HEK293 (cell line): Measurements from ENCODE around the gene WWOX.

ENCODE experiments used
- CTCF ChIA-PET: fragments of 350-600 bp; formaldehyde crosslinking; extraction: SDS; loops from one replicate; lab custom pipeline; 2021; ENCODE audit warnings: antibody characterized with exemption; lab: Yijun Ruan, JAX
- POLR2A ChIA-PET: fragments of 300-600 bp; formaldehyde crosslinking; extraction: SDS; loops from one replicate; lab custom pipeline; 2020; ENCODE audit warnings: antibody characterized with exemption, inconsistent platforms; lab: Yijun Ruan, JAX
- H3K27ac ChIP-seq: fragments of 200-500 bp; sonication (Bioruptor generic); 2 replicates; pipeline ENCODE4 v1.5.1; 2014; ENCODE audit warnings: low read depth, low read length, control low read depth, inconsistent platforms; ENCODE audit errors: extremely low read depth
- H3K36me3 ChIP-seq, 2 experiments: fragments of 200-500 bp in 1 of 2; sonication (Bioruptor generic) in 1 of 2; 1 replicate in 1 of 2; 2 replicates in 1 of 2; pipeline ENCODE4 v1.5.1; 2014 to 2017; ENCODE audit warnings: inconsistent platforms in 2 of 2, low read length in 2 of 2; ENCODE audit not compliant: control insufficient read depth in 2 of 2, insufficient read depth in 1 of 2
- H3K4me1 ChIP-seq: fragments of 200-500 bp; sonication (Bioruptor generic); 2 replicates; pipeline ENCODE4 v1.5.1; 2014; ENCODE audit warnings: mild to moderate bottlenecking, low read length, inconsistent platforms; ENCODE audit not compliant: control insufficient read depth, insufficient read depth
- H3K4me3 ChIP-seq: 2 replicates; pipeline ENCODE4 v1.5.1; 2011; ENCODE audit warnings: low read depth, mild to moderate bottlenecking, control low read depth, low read length, moderate library complexity
- H3K9me3 ChIP-seq: fragments of 200-500 bp; sonication (Bioruptor generic); 2 replicates; pipeline ENCODE4 v1.5.1; 2014; ENCODE audit warnings: low read depth, low read length, inconsistent platforms; ENCODE audit not compliant: control insufficient read depth, insufficient read depth
- FEZF1 ChIP-seq: fragments of 450-650 bp; formaldehyde crosslinking; IDR thresholded peaks from 2 replicates; pipeline ENCODE4 v1.5.1; 2016; ENCODE audit warnings: missing biosample characterization, missing genetic modification characterization
- PRDM1 ChIP-seq: fragments of 450-650 bp; formaldehyde crosslinking; IDR thresholded peaks from 2 replicates; pipeline ENCODE4; 2016; ENCODE audit warnings: missing biosample characterization, missing genetic modification characterization
- ZBTB17 ChIP-seq: fragments of 450-650 bp; formaldehyde crosslinking; IDR thresholded peaks from 2 replicates; pipeline ENCODE4 v1.5.1; 2016; ENCODE audit warnings: missing biosample characterization, missing genetic modification characterization
- ZBTB21 ChIP-seq: fragments of 450-650 bp; formaldehyde crosslinking; IDR thresholded peaks from 2 replicates; pipeline ENCODE4 v1.5.1; 2017; ENCODE audit warnings: missing biosample characterization, missing genetic modification characterization
- ZNF169 ChIP-seq: fragments of 450-650 bp; formaldehyde crosslinking; IDR thresholded peaks from 2 replicates; pipeline ENCODE4 v1.5.1; 2016; ENCODE audit warnings: missing biosample characterization, missing genetic modification characterization
- ZNF174 ChIP-seq: fragments of 450-650 bp; formaldehyde crosslinking; IDR thresholded peaks from 2 replicates; pipeline ENCODE4 v1.5.0; 2017; ENCODE audit warnings: missing biosample characterization, mild to moderate bottlenecking, missing genetic modification characterization
- ZNF19 ChIP-seq: fragments of 450-650 bp; formaldehyde crosslinking; IDR thresholded peaks from 2 replicates; pipeline ENCODE4; 2016; ENCODE audit warnings: missing biosample characterization, missing genetic modification characterization, low read depth
- ZNF202 ChIP-seq: fragments of 450-650 bp; formaldehyde crosslinking; IDR thresholded peaks from 2 replicates; pipeline ENCODE4 v1.5.1; 2016; ENCODE audit warnings: missing biosample characterization, missing genetic modification characterization, borderline replicate concordance
- ZNF23 ChIP-seq: fragments of 450-650 bp; formaldehyde crosslinking; IDR thresholded peaks from 2 replicates; pipeline ENCODE4 v1.5.1; 2016; ENCODE audit warnings: missing biosample characterization, missing genetic modification characterization, borderline replicate concordance
- ZNF24 ChIP-seq: fragments of 450-650 bp; formaldehyde crosslinking; IDR thresholded peaks from 2 replicates; pipeline ENCODE4 v1.5.1; 2016; ENCODE audit warnings: missing biosample characterization, missing genetic modification characterization
- ZNF37A ChIP-seq: fragments of 450-650 bp; IDR thresholded peaks from 2 replicates; pipeline ENCODE4 v1.5.1; 2018; ENCODE audit warnings: missing biosample characterization, missing genetic modification characterization
- ZNF426 ChIP-seq: fragments of 450-650 bp; formaldehyde crosslinking; IDR thresholded peaks from 2 replicates; pipeline ENCODE4 v1.5.1; 2017; ENCODE audit warnings: missing biosample characterization, missing genetic modification characterization, mild to moderate bottlenecking, inconsistent platforms, moderate library complexity
- ZNF549 ChIP-seq: fragments of 450-650 bp; IDR thresholded peaks from 2 replicates; pipeline ENCODE4 v1.5.1; 2018; ENCODE audit warnings: missing biosample characterization, missing genetic modification characterization, mild to moderate bottlenecking, inconsistent platforms, moderate library complexity
- ZNF561 ChIP-seq: fragments of 450-650 bp; IDR thresholded peaks from 2 replicates; pipeline ENCODE4 v1.5.1; 2018; ENCODE audit warnings: missing biosample characterization, missing genetic modification characterization, borderline replicate concordance
- ZNF747 ChIP-seq: fragments of 450-650 bp; formaldehyde crosslinking; IDR thresholded peaks from 2 replicates; pipeline ENCODE4 v1.5.1; 2016; ENCODE audit warnings: missing biosample characterization, missing genetic modification characterization
- TF ChIP-seq, protein P1 (sequence below): fragments of 450-650 bp; formaldehyde crosslinking; conservative IDR thresholded peaks from 2 replicates; pipeline ENCODE4 v1.5.1; 2016; ENCODE audit warnings: low read depth, missing biosample characterization, missing genetic modification characterization
- TF ChIP-seq, protein P2 (sequence below): sonication (generic); formaldehyde crosslinking; IDR thresholded peaks from 2 replicates; pipeline ENCODE4 v1.8.1; 2022; ENCODE audit warnings: mild to moderate bottlenecking, moderate library complexity, missing genetic modification reagents
- TF ChIP-seq, protein P3 (sequence below): fragments of 450-650 bp; formaldehyde crosslinking; IDR thresholded peaks from 2 replicates; pipeline ENCODE4 v1.5.1; 2016; ENCODE audit warnings: missing biosample characterization, missing genetic modification characterization, borderline replicate concordance
- TF ChIP-seq, protein P4 (sequence below): fragments of 450-650 bp; formaldehyde crosslinking; IDR thresholded peaks from 2 replicates; pipeline ENCODE4 v1.5.1; 2016; ENCODE audit warnings: missing biosample characterization, missing genetic modification characterization
- TF ChIP-seq, protein P5 (sequence below): fragments of 450-650 bp; formaldehyde crosslinking; IDR thresholded peaks from 2 replicates; pipeline ENCODE4 v1.5.1; 2016; ENCODE audit warnings: missing biosample characterization, missing genetic modification characterization

Gene WWOX

DNA sequence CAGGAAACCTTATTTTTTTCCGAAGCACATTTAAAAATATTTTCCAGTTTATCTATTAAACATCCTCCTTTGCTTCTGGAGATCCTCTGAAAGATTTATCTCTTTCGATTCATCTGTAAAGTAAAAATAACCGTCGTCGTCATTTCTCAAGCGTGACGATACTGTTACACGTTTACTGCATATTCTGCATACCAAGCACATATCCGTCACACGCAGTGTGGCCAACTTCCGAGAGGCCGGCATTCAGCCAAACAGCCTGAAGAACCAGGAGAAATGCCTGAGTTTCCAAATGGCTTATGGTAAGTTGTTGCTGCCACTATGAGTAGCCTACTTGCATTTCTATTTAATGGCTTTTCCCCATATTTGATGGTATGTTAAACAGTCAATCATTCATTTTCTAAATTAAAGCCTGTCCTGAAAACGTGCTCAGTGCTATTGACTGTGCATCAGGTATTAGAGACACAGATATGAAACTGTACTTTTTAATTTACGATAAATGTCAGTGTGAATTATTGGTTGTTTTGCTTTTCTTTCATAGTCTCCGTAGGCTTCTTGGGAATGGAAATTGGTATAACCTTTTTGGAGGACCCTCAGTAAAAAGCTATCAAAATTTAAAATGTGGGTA is 275.7 kb downstream of the WWOX start (continued):
- TF ChIP-seq, protein P1, sequence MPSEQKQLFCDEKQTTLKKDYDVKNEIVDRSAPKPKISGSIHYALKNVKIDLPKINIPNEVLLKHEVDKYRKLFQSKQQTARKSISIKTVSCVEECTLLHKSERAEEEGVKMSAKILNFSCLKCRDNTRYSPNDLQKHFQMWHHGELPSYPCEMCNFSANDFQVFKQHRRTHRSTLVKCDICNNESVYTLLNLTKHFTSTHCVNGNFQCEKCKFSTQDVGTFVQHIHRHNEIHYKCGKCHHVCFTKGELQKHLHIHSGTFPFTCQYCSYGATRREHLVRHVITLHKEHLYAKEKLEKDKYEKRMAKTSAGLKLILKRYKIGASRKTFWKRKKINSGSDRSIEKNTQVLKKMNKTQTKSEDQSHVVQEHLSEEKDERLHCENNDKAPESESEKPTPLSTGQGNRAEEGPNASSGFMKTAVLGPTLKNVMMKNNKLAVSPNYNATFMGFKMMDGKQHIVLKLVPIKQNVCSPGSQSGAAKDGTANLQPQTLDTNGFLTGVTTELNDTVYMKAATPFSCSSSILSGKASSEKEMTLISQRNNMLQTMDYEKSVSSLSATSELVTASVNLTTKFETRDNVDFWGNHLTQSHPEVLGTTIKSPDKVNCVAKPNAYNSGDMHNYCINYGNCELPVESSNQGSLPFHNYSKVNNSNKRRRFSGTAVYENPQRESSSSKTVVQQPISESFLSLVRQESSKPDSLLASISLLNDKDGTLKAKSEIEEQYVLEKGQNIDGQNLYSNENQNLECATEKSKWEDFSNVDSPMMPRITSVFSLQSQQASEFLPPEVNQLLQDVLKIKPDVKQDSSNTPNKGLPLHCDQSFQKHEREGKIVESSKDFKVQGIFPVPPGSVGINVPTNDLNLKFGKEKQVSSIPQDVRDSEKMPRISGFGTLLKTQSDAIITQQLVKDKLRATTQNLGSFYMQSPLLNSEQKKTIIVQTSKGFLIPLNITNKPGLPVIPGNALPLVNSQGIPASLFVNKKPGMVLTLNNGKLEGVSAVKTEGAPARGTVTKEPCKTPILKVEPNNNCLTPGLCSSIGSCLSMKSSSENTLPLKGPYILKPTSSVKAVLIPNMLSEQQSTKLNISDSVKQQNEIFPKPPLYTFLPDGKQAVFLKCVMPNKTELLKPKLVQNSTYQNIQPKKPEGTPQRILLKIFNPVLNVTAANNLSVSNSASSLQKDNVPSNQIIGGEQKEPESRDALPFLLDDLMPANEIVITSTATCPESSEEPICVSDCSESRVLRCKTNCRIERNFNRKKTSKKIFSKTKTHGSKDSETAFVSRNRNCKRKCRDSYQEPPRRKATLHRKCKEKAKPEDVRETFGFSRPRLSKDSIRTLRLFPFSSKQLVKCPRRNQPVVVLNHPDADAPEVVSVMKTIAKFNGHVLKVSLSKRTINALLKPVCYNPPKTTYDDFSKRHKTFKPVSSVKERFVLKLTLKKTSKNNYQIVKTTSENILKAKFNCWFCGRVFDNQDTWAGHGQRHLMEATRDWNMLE (tag by site-specific recombination), result no peak
- TF ChIP-seq, all 188 proteins: peak for 0

DNA sequence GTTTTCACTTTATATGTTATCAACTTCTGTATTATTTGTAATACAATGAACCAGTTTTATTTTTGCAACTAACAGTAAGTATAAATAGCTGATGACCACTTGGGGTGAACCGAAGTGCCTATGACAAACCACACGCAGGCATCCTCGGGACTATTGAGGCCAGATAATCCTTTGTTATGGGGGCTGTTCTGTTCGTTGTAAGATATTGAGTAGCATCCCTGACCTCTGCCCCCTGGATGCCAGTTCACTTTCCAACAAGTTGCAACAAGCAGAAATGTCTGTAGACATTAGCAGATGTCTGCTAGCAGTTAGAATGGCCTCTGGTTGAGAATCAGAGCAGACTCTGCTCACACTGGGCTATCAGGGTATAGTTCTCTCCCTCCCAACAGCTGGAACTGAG is 277.0 kb downstream of the WWOX start:
- ChIA-PET POLR2A (no interaction called here), CTCF (interaction anchor here (0.6 kb wide), 1 partner anchor 960 kb away, joined by 4 read pairs; no protein-coding TSS in a partner anchor)
- Histone ChIP-seq H3K4me1 (no peaks in the 10 kb centered on the region), H3K27ac (no peak overlapping the region), H3K9me3 (no peaks in the 10 kb centered on the region), H3K36me3 (no peaks in the 10 kb centered on the region), H3K4me3 (no peak overlapping the region)
- TF ChIP-seq ZNF747 (tag by site-specific recombination) (no peak), PRDM1 (no peak), ZNF24 (tag by site-specific recombination) (no peak), ZNF561 (tag by site-specific recombination) (no peak), ZNF426 (tag by site-specific recombination) (no peak), ZNF169 (tag by site-specific recombination) (no peak), ZNF37A (no peak)

DNA sequence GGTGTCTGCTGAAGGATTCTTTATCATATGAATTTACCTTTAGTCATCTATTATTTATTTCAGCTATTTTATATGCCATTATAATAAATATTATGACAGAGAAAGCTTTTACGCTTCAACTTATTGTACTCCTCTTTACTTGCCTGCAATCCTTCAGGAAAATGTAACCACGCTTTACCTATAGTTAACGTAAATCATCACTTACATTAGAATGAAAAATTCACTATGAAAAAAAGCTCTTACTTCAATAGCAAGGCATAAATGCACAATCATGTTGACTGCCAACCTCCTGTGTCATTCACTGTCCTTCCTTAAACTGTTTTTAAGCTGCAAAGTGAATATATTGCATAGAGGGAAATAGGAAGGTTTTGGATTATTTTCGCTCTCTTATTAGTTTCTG is 277.9 kb downstream of the WWOX start:
- Histone ChIP-seq H3K4me1 (no peaks in the 10 kb centered on the region), H3K4me3 (no peak overlapping the region), H3K9me3 (no peaks in the 10 kb centered on the region), H3K36me3 (no peaks in the 10 kb centered on the region), H3K27ac (no peak overlapping the region)
- CTCF ChIA-PET, result interaction anchor here (0.6 kb wide), 1 partner anchor 1347 kb away, joined by 3 read pairs; no protein-coding TSS in a partner anchor
- POLR2A ChIA-PET, result no interaction called here
- TF ChIP-seq, protein P2, sequence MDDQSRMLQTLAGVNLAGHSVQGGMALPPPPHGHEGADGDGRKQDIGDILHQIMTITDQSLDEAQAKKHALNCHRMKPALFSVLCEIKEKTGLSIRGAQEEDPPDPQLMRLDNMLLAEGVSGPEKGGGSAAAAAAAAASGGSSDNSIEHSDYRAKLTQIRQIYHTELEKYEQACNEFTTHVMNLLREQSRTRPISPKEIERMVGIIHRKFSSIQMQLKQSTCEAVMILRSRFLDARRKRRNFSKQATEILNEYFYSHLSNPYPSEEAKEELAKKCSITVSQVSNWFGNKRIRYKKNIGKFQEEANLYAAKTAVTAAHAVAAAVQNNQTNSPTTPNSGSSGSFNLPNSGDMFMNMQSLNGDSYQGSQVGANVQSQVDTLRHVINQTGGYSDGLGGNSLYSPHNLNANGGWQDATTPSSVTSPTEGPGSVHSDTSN (CRISPR knock-in tag), result no peak
- no peak for TF ChIP-seq ZBTB17 (tag by site-specific recombination)
- no peak for TF ChIP-seq ZBTB21
- TF ChIP-seq ZNF549 (tag by site-specific recombination), result no peak
- no peak for TF ChIP-seq ZNF202
- TF ChIP-seq FEZF1 (tag by site-specific recombination), result no peak
- TF ChIP-seq, protein P3, sequence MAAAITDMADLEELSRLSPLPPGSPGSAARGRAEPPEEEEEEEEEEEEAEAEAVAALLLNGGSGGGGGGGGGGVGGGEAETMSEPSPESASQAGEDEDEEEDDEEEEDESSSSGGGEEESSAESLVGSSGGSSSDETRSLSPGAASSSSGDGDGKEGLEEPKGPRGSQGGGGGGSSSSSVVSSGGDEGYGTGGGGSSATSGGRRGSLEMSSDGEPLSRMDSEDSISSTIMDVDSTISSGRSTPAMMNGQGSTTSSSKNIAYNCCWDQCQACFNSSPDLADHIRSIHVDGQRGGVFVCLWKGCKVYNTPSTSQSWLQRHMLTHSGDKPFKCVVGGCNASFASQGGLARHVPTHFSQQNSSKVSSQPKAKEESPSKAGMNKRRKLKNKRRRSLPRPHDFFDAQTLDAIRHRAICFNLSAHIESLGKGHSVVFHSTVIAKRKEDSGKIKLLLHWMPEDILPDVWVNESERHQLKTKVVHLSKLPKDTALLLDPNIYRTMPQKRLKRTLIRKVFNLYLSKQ, result no peak
- TF ChIP-seq, protein P4, sequence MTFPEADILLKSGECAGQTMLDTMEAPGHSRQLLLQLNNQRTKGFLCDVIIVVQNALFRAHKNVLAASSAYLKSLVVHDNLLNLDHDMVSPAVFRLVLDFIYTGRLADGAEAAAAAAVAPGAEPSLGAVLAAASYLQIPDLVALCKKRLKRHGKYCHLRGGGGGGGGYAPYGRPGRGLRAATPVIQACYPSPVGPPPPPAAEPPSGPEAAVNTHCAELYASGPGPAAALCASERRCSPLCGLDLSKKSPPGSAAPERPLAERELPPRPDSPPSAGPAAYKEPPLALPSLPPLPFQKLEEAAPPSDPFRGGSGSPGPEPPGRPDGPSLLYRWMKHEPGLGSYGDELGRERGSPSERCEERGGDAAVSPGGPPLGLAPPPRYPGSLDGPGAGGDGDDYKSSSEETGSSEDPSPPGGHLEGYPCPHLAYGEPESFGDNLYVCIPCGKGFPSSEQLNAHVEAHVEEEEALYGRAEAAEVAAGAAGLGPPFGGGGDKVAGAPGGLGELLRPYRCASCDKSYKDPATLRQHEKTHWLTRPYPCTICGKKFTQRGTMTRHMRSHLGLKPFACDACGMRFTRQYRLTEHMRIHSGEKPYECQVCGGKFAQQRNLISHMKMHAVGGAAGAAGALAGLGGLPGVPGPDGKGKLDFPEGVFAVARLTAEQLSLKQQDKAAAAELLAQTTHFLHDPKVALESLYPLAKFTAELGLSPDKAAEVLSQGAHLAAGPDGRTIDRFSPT (tag by site-specific recombination), result no peak
- TF ChIP-seq, protein P5, sequence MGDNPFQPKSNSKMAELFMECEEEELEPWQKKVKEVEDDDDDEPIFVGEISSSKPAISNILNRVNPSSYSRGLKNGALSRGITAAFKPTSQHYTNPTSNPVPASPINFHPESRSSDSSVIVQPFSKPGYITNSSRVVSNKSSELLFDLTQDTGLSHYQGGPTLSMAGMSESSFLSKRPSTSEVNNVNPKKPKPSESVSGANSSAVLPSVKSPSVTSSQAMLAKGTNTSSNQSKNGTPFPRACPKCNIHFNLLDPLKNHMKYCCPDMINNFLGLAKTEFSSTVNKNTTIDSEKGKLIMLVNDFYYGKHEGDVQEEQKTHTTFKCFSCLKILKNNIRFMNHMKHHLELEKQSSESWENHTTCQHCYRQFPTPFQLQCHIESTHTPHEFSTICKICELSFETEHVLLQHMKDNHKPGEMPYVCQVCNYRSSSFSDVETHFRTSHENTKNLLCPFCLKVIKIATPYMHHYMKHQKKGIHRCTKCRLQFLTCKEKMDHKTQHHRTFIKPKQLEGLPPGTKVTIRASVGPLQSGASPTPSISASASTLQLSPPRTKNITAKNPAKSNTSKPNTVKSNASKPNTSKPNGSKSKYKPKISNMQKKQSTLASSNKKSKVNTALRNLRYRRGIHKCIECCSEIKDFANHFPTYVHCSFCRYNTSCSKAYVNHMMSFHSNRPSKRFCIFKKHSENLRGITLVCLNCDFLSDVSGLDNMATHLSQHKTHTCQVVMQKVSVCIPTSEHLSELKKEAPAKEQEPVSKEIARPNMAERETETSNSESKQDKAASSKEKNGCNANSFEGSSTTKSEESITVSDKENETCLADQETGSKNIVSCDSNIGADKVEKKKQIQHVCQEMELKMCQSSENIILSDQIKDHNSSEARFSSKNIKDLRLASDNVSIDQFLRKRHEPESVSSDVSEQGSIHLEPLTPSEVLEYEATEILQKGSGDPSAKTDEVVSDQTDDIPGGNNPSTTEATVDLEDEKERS (tag by site-specific recombination), result no peak
- no peak for TF ChIP-seq ZNF23
- no peak for TF ChIP-seq ZNF174 (tag by site-specific recombination)
- TF ChIP-seq ZNF19 (tag by site-specific recombination), result no peak
